Type B pancreatic cell (in vitro differentiated cells): ENCODE data around the gene PAMR1. TPM values are rescaled to one million over a fixed set of nuclear protein-coding genes. Genes with fewer than 3 reads are reported as not detected.

Experiments
- DNase-seq: peaks from one replicate; pipeline ENCODE4 v3.0.0; 2021; ENCODE audit warnings: mixed read lengths; ENCODE audit not compliant: unreplicated experiment; ENCODE audit errors: extremely low spot score
- H3K27ac Mint-ChIP-seq: 2 replicates; pipeline ENCODE4 v1.8.0; 2021; ENCODE audit warnings: mild to moderate bottlenecking, mixed read lengths
- H3K27me3 Mint-ChIP-seq: 2 replicates; pipeline ENCODE4 v1.8.0; 2021; ENCODE audit warnings: mixed read lengths
- H3K36me3 Mint-ChIP-seq: 2 replicates; pipeline ENCODE4 v1.8.0; 2021; ENCODE audit warnings: mixed read lengths
- H3K4me1 Mint-ChIP-seq: one replicate; pipeline ENCODE4 v1.8.0; 2021; ENCODE audit warnings: mixed read lengths; ENCODE audit not compliant: unreplicated experiment
- H3K4me3 Mint-ChIP-seq: 2 replicates; pipeline ENCODE4 v1.8.0; 2021; ENCODE audit warnings: mild to moderate bottlenecking, mixed read lengths
- H3K9me3 Mint-ChIP-seq: 2 replicates; pipeline ENCODE4 v1.8.0; 2021; ENCODE audit warnings: mixed read lengths
- total RNA-seq: library from RNA; stranded (reverse); gene quantifications from 2 replicates; pipeline ENCODE4 v1.2.1, GENCODE V29; 2021; ENCODE audit warnings: low replicate concordance
- TF ChIP-seq, protein P1 (sequence below): fragments of 200-600 bp; sonication (generic); conservative IDR thresholded peaks from 2 replicates; pipeline ENCODE4 v1.5.0; 2021; ENCODE audit warnings: antibody characterized with exemption, mild to moderate bottlenecking

PAMR1 gene
- total RNA-seq, 1 donor from 2014 or later = 14.2 TPM

DNA sequence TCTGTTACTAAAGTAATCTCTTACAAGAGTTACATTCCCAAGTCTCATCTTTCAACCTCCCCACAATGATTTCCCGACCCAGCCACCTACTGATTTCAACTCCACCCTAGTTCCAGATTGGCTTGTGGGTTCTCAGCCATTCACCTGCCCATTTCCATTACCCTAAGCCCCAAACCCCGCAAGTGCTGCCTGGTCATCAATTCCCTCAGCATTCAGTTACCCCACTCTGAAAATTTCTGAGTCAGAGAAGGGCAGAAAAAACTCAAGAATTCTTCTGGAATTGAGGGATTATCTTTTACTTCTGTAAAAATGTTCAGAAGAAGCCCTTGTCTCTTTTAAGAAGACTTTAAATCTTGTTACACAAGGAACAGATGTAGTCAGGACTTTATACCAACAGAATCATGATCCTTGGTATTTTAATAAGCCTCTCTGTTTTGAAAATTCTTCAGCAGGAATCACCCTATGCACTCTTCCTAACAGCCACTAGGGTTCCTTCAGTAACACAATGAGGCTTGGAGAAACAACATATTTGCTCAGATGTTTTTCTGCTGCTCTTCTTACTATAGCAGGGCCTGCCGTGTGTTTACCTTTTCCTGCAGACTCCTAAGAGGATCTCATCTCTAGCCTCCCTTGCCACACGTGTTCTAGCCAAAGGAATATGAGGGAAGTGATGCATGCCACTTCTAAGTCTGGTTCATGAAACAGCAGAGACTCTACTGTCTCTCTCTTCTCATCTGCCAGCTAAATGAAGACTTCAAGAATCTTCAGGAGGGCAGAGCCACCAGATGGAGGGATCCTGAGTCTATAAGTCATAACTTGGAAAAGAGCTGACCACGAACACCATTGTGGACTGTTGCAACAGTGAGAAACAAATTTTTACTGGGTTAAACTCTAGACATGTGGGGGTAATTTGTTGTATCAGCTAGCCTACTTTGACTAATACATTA lies 29.3 kb upstream of the PAMR1 start:
- TF ChIP-seq, protein P1, sequence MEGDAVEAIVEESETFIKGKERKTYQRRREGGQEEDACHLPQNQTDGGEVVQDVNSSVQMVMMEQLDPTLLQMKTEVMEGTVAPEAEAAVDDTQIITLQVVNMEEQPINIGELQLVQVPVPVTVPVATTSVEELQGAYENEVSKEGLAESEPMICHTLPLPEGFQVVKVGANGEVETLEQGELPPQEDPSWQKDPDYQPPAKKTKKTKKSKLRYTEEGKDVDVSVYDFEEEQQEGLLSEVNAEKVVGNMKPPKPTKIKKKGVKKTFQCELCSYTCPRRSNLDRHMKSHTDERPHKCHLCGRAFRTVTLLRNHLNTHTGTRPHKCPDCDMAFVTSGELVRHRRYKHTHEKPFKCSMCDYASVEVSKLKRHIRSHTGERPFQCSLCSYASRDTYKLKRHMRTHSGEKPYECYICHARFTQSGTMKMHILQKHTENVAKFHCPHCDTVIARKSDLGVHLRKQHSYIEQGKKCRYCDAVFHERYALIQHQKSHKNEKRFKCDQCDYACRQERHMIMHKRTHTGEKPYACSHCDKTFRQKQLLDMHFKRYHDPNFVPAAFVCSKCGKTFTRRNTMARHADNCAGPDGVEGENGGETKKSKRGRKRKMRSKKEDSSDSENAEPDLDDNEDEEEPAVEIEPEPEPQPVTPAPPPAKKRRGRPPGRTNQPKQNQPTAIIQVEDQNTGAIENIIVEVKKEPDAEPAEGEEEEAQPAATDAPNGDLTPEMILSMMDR = peak; percentile 62
- Mint-ChIP-seq H3K9me3 (no peaks in the 10 kb centered on the region), H3K27me3 (peaks cover 13% of the 10 kb centered on the region), H3K27ac (no peak overlapping the region), H3K36me3 (no peaks in the 10 kb centered on the region), H3K4me1 (peaks cover 22% of the 10 kb centered on the region), H3K4me3 (no peak overlapping the region)
- no peak for DNase-seq

DNA sequence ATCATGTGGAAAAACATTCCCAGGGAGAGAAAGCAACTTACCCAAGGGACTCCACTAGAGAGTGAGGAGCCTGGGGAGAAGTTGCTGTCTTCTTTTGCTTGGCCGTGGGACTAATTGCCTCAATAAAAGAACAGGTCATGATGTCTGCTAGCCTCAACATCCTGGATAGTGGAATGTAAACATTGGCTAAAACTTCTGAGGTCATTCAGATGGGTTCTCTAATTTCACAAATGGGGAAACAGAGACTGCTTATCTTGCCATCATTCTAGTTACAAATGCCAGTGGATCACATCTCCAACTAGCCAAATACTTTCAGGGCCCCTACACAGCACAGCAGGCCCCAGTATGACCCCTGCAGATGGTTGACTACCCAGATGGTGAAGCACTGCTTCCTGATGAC lies 28.4 kb upstream of the PAMR1 start:
- TF ChIP-seq, protein P1 = no peak
- no peak overlapping the region for H3K4me3 Mint-ChIP-seq
- H3K27ac Mint-ChIP-seq = no peak overlapping the region
- peaks cover 29% of the 10 kb centered on the region for H3K4me1 Mint-ChIP-seq
- H3K9me3 Mint-ChIP-seq = no peaks in the 10 kb centered on the region
- no peaks in the 10 kb centered on the region for H3K36me3 Mint-ChIP-seq
- peaks cover 8% of the 10 kb centered on the region for H3K27me3 Mint-ChIP-seq
- DNase-seq = no peak

DNA sequence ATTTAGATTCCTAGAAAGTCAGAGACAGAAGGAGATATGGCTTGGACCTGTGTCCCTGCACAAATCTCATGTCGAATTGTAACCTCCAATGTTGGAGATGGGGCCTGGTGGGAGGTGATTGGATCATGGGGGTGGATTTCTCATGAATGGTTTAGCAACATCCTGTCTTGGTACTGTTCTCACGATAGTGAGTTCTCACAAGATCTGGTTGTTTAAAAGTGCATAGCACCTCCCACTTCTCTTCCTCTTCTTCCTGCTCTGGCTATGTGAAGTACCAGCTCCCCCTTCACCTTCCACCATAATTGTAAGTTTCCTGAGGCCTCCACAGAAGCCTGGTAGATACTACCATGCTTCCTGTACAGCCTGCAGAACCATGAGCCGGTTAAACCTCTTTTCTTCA lies 27.6 kb upstream of the PAMR1 start:
- peaks cover 37% of the 10 kb centered on the region for H3K4me1 Mint-ChIP-seq
- TF ChIP-seq, protein P1 = no peak
- H3K9me3 Mint-ChIP-seq = no peaks in the 10 kb centered on the region
- H3K36me3 Mint-ChIP-seq = no peaks in the 10 kb centered on the region
- no peak for DNase-seq
- no peak overlapping the region for H3K4me3 Mint-ChIP-seq
- H3K27me3 Mint-ChIP-seq = peaks cover 7% of the 10 kb centered on the region
- H3K27ac Mint-ChIP-seq = no peak overlapping the region

DNA sequence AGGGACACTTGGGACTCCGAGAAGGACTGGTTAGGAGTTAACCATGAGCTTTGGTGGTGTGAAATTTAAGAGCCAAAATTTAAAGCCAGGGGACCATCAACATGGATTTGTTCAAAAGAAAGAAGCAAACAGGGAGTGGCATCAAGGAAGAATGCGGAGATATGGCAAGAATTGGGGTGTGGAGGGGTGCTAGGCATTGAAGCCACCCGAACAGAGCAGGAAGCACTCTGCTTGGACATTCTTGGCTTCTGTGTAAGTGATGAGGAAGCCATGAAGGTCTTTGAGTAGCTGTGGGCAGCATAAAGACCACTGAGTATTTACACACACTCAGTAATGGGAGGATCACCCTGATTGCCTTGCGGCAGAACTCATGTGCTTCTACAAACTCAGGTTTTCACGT lies 27.2 kb upstream of the PAMR1 start:
- TF ChIP-seq, protein P1 = no peak
- no peak for DNase-seq
- H3K4me1 Mint-ChIP-seq = peaks cover 38% of the 10 kb centered on the region
- peaks cover 3% of the 10 kb centered on the region for H3K27me3 Mint-ChIP-seq
- no peaks in the 10 kb centered on the region for H3K9me3 Mint-ChIP-seq
- no peak overlapping the region for H3K27ac Mint-ChIP-seq
- no peak overlapping the region for H3K4me3 Mint-ChIP-seq
- no peaks in the 10 kb centered on the region for H3K36me3 Mint-ChIP-seq

DNA sequence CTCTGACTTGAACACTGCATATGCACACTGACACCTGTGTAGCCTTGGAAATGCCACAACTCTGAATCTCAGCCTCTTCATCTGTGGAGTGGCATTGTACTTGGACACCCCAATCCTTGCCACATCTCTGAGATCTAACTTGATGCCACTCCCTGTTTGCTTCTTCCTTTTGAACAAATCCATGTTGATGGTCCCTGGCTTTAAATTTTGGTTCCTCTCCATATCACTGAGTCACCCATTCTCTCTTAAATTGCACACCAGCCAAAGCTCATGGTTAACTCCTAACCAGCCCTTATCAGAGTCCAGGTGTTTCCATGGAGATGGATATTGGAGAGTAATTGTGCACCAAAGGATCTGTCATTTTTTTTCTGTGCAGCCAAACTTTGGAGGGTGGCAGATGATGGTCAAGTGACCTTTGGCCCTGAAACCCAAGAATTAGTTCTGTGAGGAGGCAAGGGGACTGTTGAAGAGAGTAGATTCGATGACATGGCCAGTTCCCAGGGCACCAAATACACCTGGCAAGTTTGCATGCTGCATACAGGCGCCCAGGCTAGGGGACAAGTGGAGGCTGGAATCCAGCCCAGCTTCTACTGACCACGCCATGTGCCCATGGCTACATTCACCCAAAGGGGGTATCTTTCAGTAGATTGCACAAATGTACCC lies 25.1 kb upstream of the PAMR1 start:
- Mint-ChIP-seq H3K36me3 (no peaks in the 10 kb centered on the region), H3K4me1 (peaks cover 54% of the 10 kb centered on the region), H3K27me3 (no peaks in the 10 kb centered on the region), H3K9me3 (no peaks in the 10 kb centered on the region), H3K4me3 (no peak overlapping the region), H3K27ac (no peak overlapping the region)
- DNase-seq = no peak
- TF ChIP-seq, protein P1 = no peak
